AG08395 (cell line): ENCODE measurements around the gene HNRNPC.
A peak's percentile ranks its signal among the peaks of the same experiment; 100 is the strongest.
"Not testable (repeated sequence)": the region's sequence is repeated elsewhere in the genome, so short reads cannot be mapped to it uniquely, and the experiment has no call there.

ENCODE experiments used
- DNase-seq: peaks from one replicate; pipeline ENCODE4 v3.0.0; 2012; ENCODE audit warnings: mixed read lengths, low spot score

Gene HNRNPC

GRCh38 chr14:21191809-21192446 lies 77.3 kb downstream of the HNRNPC start:
- DNase-seq: peak; percentile 64

- no peak for DNase-seq
These were observed 77.9 kb downstream of the HNRNPC start for GRCh38 chr14:21191261-21191808.

- DNase-seq: no peak
These were observed 83.8 kb downstream of the HNRNPC start for GRCh38 chr14:21185491-21185890.

GRCh38 chr14:21184254-21184653 lies 85.0 kb downstream of the HNRNPC start:
- no peak for DNase-seq

GRCh38 chr14:21182166-21182565 lies 87.1 kb downstream of the HNRNPC start:
- DNase-seq: no peak

GRCh38 chr14:21171128-21171527 lies 98.1 kb downstream of the HNRNPC start:
- no peak for DNase-seq

- no peak for DNase-seq
These were observed 99.7 kb downstream of the HNRNPC start for GRCh38 chr14:21169573-21169972.

GRCh38 chr14:21168055-21168454 lies 101.2 kb downstream of the HNRNPC start:
- DNase-seq: no peak

- not testable (repeated sequence) for DNase-seq
These were observed 103.6 kb downstream of the HNRNPC start for GRCh38 chr14:21165670-21166069.

- not testable (repeated sequence) for DNase-seq
These were observed 104.1 kb downstream of the HNRNPC start for GRCh38 chr14:21165002-21165605.

- no peak for DNase-seq
These were observed 105.4 kb downstream of the HNRNPC start for GRCh38 chr14:21163871-21164291.

GRCh38 chr14:21162081-21162480 lies 107.2 kb downstream of the HNRNPC start:
- no peak for DNase-seq

GRCh38 chr14:21160061-21160610 lies 109.1 kb downstream of the HNRNPC start:
- DNase-seq: no peak
